ENCODE results near the gene PFDN4.

Gene PFDN4

GRCh38 chr20:54250691-54251090 lies 42.8 kb downstream of the PFDN4 start:
- no peak for TF ChIP-seq ZFX (IDR thresholded peaks at IDR 0.05; ENCODE audit: borderline replicate concordance)
- TF ChIP-seq CTCF (IDR thresholded peaks at IDR 0.05), result no peak
- no peak overlapping the region for H3K27ac ChIP-seq

DNA sequence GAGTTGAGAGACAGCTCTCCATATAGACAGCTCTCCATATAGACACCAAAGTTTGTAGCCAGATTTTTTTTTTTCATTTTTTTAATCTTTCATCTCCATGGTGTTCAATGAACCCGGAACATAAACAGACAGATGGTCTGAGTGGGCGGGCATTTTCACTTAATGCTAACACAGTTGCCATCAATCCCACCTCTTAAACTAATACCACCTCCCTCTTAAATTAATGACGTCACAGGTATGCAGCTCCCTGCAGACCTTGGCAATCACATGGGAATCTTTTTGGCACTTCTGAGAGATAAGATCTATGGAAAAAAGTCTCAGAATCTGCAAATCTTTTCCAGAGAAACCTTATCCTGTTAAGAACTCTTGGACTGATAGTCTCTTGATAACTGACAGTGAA lies 43.2 kb downstream of the PFDN4 start:
- no peak overlapping the region for H3K27ac ChIP-seq
- no peak for TF ChIP-seq CTCF (IDR thresholded peaks at IDR 0.05)
- no peak for TF ChIP-seq ZFX (IDR thresholded peaks at IDR 0.05; ENCODE audit: borderline replicate concordance)

DNA sequence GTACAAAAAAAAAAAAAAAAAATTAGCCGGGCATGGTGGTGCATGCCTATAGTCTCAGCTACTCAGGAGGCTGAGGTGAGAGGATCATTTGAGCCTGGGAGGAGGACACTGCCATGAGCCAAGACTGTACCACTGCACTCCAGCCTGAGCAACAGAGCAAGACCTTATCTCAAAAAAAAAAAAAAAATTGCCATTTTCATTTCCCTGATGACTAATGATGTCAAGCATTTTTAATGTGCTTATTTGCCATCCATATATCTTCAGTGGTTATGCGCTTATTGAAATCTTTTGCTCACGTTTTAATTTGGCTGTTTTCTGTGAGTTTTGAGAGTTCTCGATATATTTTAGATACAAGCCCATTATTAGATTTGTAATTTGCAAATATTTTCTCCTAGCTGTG lies 46.7 kb downstream of the PFDN4 start:
- H3K27ac ChIP-seq, result no peak overlapping the region
- TF ChIP-seq CTCF (IDR thresholded peaks at IDR 0.05) (no peak), ZFX (IDR thresholded peaks at IDR 0.05; ENCODE audit: borderline replicate concordance) (no peak)

GRCh38 chr20:54255157-54255556 lies 47.3 kb downstream of the PFDN4 start:
- no peak for TF ChIP-seq ZFX (IDR thresholded peaks at IDR 0.05; ENCODE audit: borderline replicate concordance)
- no peak for TF ChIP-seq CTCF (IDR thresholded peaks at IDR 0.05)
- no peak overlapping the region for H3K27ac ChIP-seq

DNA sequence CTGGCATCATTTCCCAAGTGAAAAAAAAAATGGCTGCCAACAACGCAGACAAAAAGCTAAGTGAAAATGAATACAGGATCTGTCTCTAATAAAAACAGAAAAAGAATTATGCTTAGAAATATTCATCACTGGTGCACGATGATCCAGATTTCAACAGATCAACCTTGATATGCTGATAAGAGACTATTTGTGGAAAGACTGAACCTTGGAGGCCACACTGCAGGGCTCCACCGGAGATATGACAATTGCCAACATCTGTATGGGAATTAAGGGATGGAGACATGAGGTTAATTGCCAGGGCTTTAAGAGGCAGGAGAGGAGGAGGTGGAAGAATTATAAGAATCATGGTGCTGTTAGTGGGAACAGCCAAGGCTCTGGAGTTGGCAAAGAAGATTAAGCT lies 48.3 kb downstream of the PFDN4 start:
- TF ChIP-seq CTCF (IDR thresholded peaks at IDR 0.05) (no peak), ZFX (IDR thresholded peaks at IDR 0.05; ENCODE audit: borderline replicate concordance) (no peak)
- no peak overlapping the region for H3K27ac ChIP-seq

DNA sequence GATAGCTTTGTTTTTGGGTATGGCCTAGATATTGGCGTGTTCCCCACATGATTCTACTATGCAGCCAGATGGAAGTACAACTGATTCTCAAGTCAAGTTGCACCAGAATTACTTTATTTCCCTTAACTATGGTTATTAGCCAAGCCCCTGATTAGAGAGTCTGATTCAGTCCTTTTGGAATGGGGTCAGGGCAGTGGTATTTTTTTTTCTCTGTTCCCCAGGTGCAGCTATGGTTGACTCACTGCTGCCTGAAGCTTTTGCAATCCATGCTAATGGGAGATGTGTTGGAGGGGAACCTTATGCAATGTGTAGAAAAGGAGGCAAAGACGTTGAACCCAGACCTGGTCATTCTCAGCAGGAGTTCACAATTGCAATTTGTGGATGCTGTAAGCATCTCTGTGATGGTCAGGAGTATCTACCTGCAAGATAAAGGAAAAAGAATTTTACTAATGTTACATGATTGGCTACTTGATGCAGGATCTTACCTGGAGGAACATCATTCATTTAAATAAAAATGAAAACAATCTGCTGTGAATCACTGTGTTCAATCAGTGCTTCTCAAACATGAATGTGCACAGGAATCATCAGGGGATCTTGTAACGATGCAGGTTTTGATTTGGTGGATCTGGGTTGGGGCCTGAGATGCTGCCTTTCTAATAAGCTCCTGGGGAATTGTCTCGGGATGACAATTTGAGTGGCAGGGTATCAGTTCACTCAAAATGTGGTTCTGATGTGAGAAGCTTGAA lies 49.4 kb downstream of the PFDN4 start:
- TF ChIP-seq CTCF (IDR thresholded peaks at IDR 0.05), result no peak
- TF ChIP-seq ZFX (IDR thresholded peaks at IDR 0.05; ENCODE audit: borderline replicate concordance), result no peak
- no peak overlapping the region for H3K27ac ChIP-seq

DNA sequence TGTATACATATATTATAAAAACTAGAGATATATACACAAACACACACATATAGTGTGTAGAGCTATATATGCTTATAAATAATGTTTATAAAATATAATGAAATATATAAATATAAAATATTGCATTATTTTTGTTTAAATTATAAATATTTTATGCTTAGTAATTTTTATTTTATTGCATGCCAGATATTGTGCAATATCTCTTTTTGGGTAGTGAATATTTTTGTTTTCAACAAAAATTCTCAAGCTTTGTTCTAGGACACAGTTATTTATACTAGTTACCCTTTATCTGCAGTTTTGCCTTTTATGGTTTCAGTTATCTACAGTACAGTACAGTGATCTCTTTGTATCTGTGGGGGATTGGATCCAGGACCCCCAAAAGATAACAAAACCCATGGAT lies 52.2 kb downstream of the PFDN4 start:
- TF ChIP-seq CTCF (IDR thresholded peaks at IDR 0.05) (no peak), ZFX (IDR thresholded peaks at IDR 0.05; ENCODE audit: borderline replicate concordance) (no peak)
- no peak overlapping the region for H3K27ac ChIP-seq
